H9 (cell line): ENCODE measurements around the gene USP37. TPM values are rescaled to one million over a fixed set of nuclear protein-coding genes. Genes with fewer than 3 reads are reported as not detected.

Experiments
- DNase-seq: peaks from one replicate; pipeline ENCODE4 v3.0.0-alpha.2; 2017
- H2AFZ ChIP-seq: one replicate; pipeline ENCODE4 v1.6.1; 2013; ENCODE audit warnings: mild to moderate bottlenecking, low read length, control low read depth, moderate library complexity
- H2AK5ac ChIP-seq: 2 replicates; pipeline ENCODE4 v1.6.1; 2013; ENCODE audit warnings: low read length, control low read depth, mixed read lengths; ENCODE audit not compliant: insufficient read length
- H2BK120ac ChIP-seq: one replicate; pipeline ENCODE4 v1.6.1; 2013; ENCODE audit warnings: low read depth, mild to moderate bottlenecking, low read length, control low read depth, inconsistent platforms; ENCODE audit not compliant: poor library complexity, severe bottlenecking
- H2BK12ac ChIP-seq: 2 replicates; pipeline ENCODE4 v1.6.1; 2013; ENCODE audit warnings: low read length, control low read depth, mixed read lengths, low read depth; ENCODE audit not compliant: insufficient read length
- H2BK15ac ChIP-seq: 2 replicates; pipeline ENCODE4 v1.6.1; 2013; ENCODE audit warnings: low read depth, low read length, control low read depth
- H2BK20ac ChIP-seq: one replicate; pipeline ENCODE4 v1.6.1; 2013; ENCODE audit warnings: low read depth, mild to moderate bottlenecking, low read length, control low read depth, inconsistent platforms; ENCODE audit not compliant: poor library complexity, severe bottlenecking
- H2BK5ac ChIP-seq: 2 replicates; pipeline ENCODE4 v1.6.1; 2013; ENCODE audit warnings: low read length, control low read depth, mixed read lengths; ENCODE audit not compliant: insufficient read length
- H3K14ac ChIP-seq: 2 replicates; pipeline ENCODE4 v1.6.1; 2013; ENCODE audit warnings: low read length, control low read depth; ENCODE audit not compliant: insufficient read depth
- H3K18ac ChIP-seq: 2 replicates; pipeline ENCODE4 v1.6.1; 2013; ENCODE audit warnings: low read depth, mild to moderate bottlenecking, mixed read lengths, low read length, control low read depth; ENCODE audit not compliant: insufficient read length
- H3K23ac ChIP-seq: 2 replicates; pipeline ENCODE4 v1.6.1; 2013; ENCODE audit warnings: low read length, control low read depth, mixed read lengths, low read depth; ENCODE audit not compliant: insufficient read length
- H3K23me2 ChIP-seq: 2 replicates; pipeline ENCODE4 v1.6.1; 2013; ENCODE audit warnings: low read depth, mild to moderate bottlenecking, mixed read lengths, low read length, control low read depth; ENCODE audit not compliant: insufficient read length, poor library complexity, severe bottlenecking
- H3K27ac ChIP-seq: 2 replicates; pipeline ENCODE4 v1.5.1; 2013; ENCODE audit warnings: low read length, control low read depth, mixed read lengths, low read depth; ENCODE audit not compliant: insufficient read length
- H3K27me3 ChIP-seq: 2 replicates; pipeline ENCODE4 v1.6.1; 2013; ENCODE audit warnings: low read length, control low read depth, inconsistent platforms; ENCODE audit not compliant: insufficient read depth
- H3K4ac ChIP-seq: 2 replicates; pipeline ENCODE4 v1.6.1; 2013; ENCODE audit warnings: low read depth, mild to moderate bottlenecking, control low read depth, inconsistent platforms, low read length, moderate library complexity
- H3K4me1 ChIP-seq: 2 replicates; pipeline ENCODE4 v1.6.1; 2013; ENCODE audit warnings: low read length, control low read depth, inconsistent platforms; ENCODE audit not compliant: insufficient read depth
- H3K4me2 ChIP-seq: 2 replicates; pipeline ENCODE4 v1.6.1; 2013; ENCODE audit warnings: low read length, control low read depth, mixed read lengths; ENCODE audit not compliant: insufficient read length, insufficient read depth
- H3K56ac ChIP-seq: 2 replicates; pipeline ENCODE4 v1.6.1; 2013; ENCODE audit warnings: low read depth, mild to moderate bottlenecking, mixed read lengths, low read length, control low read depth; ENCODE audit not compliant: insufficient read length
- H3K79me1 ChIP-seq: 2 replicates; pipeline ENCODE4 v1.6.1; 2013; ENCODE audit warnings: low read depth, mild to moderate bottlenecking, moderate library complexity, low read length, control low read depth, inconsistent platforms; ENCODE audit not compliant: insufficient read depth, poor library complexity, severe bottlenecking
- H3K79me2 ChIP-seq: 2 replicates; pipeline ENCODE4 v1.6.1; 2013; ENCODE audit warnings: low read length, control low read depth, inconsistent platforms; ENCODE audit not compliant: insufficient read depth
- H3K9ac ChIP-seq: 2 replicates; pipeline ENCODE4 v1.6.1; 2013; ENCODE audit warnings: low read length, control low read depth, mixed read lengths; ENCODE audit not compliant: insufficient read length; ENCODE audit errors: extremely low read depth
- H3K9me3 ChIP-seq: one replicate; pipeline ENCODE4 v1.6.1; 2013; ENCODE audit warnings: low read depth, low read length, inconsistent platforms; ENCODE audit not compliant: control insufficient read depth
- H3T11ph ChIP-seq: one replicate; pipeline ENCODE4 v1.6.1; 2013; ENCODE audit warnings: mild to moderate bottlenecking, low read length, control low read depth, inconsistent platforms
- H4K20me1 ChIP-seq: one replicate; pipeline ENCODE4 v1.6.1; 2013; ENCODE audit not compliant: control insufficient read depth, insufficient read length, insufficient read depth
- H4K5ac ChIP-seq: 2 replicates; pipeline ENCODE4 v1.6.1; 2013; ENCODE audit warnings: low read depth, mild to moderate bottlenecking, mixed read lengths, low read length, control low read depth; ENCODE audit not compliant: insufficient read length
- H4K8ac ChIP-seq: replicated peaks from 2 replicates; pipeline ENCODE4 v1.6.1; 2013; ENCODE audit warnings: low read length, control low read depth, mixed read lengths, low read depth; ENCODE audit not compliant: insufficient read length
- H4K91ac ChIP-seq: 2 replicates; pipeline ENCODE4 v1.6.1; 2013; ENCODE audit warnings: low read depth, mild to moderate bottlenecking, moderate library complexity, mixed read lengths, low read length, control low read depth; ENCODE audit not compliant: insufficient read length
- H3K27ac Mint-ChIP-seq, 3 experiments: 2 replicates in 2 of 3; 3 replicates in 1 of 3; pipeline ENCODE4 v1.8.0; 2020 to 2021; ENCODE audit warnings: mixed read lengths in 3 of 3, mild to moderate bottlenecking in 1 of 3, moderate library complexity in 1 of 3
- H3K27me3 Mint-ChIP-seq: 2 replicates; pipeline ENCODE4 v1.8.0; 2021; ENCODE audit warnings: low read depth, mild to moderate bottlenecking, moderate library complexity, mixed read lengths
- H3K36me3 Mint-ChIP-seq, 3 experiments: 2 replicates in 2 of 3; 3 replicates in 1 of 3; pipeline ENCODE4 v1.8.0; 2020 to 2021; ENCODE audit warnings: low read depth in 3 of 3, mixed read lengths in 3 of 3; ENCODE audit not compliant: insufficient read depth in 1 of 3
- H3K4me1 Mint-ChIP-seq, 2 experiments: 2 replicates each; pipeline ENCODE4 v1.8.0; 2020; ENCODE audit warnings: mixed read lengths in 2 of 2
- H3K4me3 Mint-ChIP-seq, 2 experiments: 2 replicates in 1 of 2; 3 replicates in 1 of 2; pipeline ENCODE4 v1.8.0; 2020 to 2021; ENCODE audit warnings: mild to moderate bottlenecking in 2 of 2, mixed read lengths in 2 of 2, moderate library complexity in 1 of 2
- H3K9me3 Mint-ChIP-seq, 2 experiments: 2 replicates in 1 of 2; 3 replicates in 1 of 2; pipeline ENCODE4 v1.8.0; 2020; ENCODE audit warnings: mild to moderate bottlenecking in 2 of 2, mixed read lengths in 2 of 2, moderate library complexity in 1 of 2
- CTCF ChIP-seq: fragments of 200-600 bp; sonication (generic); conservative IDR thresholded peaks from 3 replicates; pipeline ENCODE4 v1.8.0; 2021; ENCODE audit warnings: antibody characterized with exemption, mild to moderate bottlenecking
- WGBS: extraction: QIAGEN DNeasy Blood & Tissue Kit; methylation state at CpG from one replicate; pipeline ENCODE4 v1.1.7; 2013; ENCODE audit warnings: missing lambda C conversion rate, low lambda C conversion rate, mixed read lengths; ENCODE audit not compliant: insufficient read length; ENCODE audit errors: extremely low coverage; 5-methylcytosine and 5-hydroxymethylcytosine counted together
- total RNA-seq: library from RNA; stranded (reverse); gene quantifications from 2 replicates; pipeline ENCODE4 v1.2.1, GENCODE V29; 2021

The USP37 gene
- total RNA-seq, 1 experiment from 2014 or later, result 34.9 TPM

- H3K18ac ChIP-seq, result no peak overlapping the region
- H3K27me3 ChIP-seq, result no peaks in the 10 kb centered on the region
- peaks cover 19% of the 10 kb centered on the region for H3K23me2 ChIP-seq
- H2BK120ac ChIP-seq, result no peak overlapping the region
- H4K20me1 ChIP-seq, result no peaks in the 10 kb centered on the region
- no peak overlapping the region for H2BK12ac ChIP-seq
- no peak overlapping the region for H4K5ac ChIP-seq
- H4K8ac ChIP-seq, result no peak overlapping the region
- no peak overlapping the region for H2BK5ac ChIP-seq
- H3K27ac ChIP-seq, result no peak overlapping the region
- no peak for TF ChIP-seq CTCF
- no peak for DNase-seq
- H3K23ac ChIP-seq, result no peak overlapping the region
- no peak overlapping the region for H2AK5ac ChIP-seq
- no peaks in the 10 kb centered on the region for H3K79me2 ChIP-seq
- no peak overlapping the region for H2AFZ ChIP-seq
- no peaks in the 10 kb centered on the region for H3K9me3 ChIP-seq
- no peak overlapping the region for H3K56ac ChIP-seq
- H3K14ac ChIP-seq, result no peak overlapping the region; the same call in 1 of the 2 replicates
- no peak overlapping the region for H3K4me2 ChIP-seq
- no peak overlapping the region for H4K91ac ChIP-seq
- no peaks in the 10 kb centered on the region for H3K9me3 Mint-ChIP-seq
- no peak overlapping the region for H2BK20ac ChIP-seq
- H3K4ac ChIP-seq, result no peak overlapping the region
- H3T11ph ChIP-seq, result no peak overlapping the region
- no peak overlapping the region; a peak in 1 of 5 replicates for H3K4me3 Mint-ChIP-seq
- H3K79me1 ChIP-seq, result no peaks in the 10 kb centered on the region
- no peak overlapping the region for H3K9ac ChIP-seq
- WGBS, result no CpG with 5 or more reads among the region's 16 CpGs
- 0 out of 7 replicates have a peak overlapping the region, but pooled peaks of 1 of the 3 experiments have one; percentile 66 for H3K27ac Mint-ChIP-seq
- H3K4me1 Mint-ChIP-seq, result peaks cover 19 to 26% of the 10 kb centered on the region in 2 experiments
- H3K4me1 ChIP-seq, result peaks cover 4% of the 10 kb centered on the region; the same call in 1 of the 2 replicates
- peaks cover 4 to 25% (median 22%) of the 10 kb centered on the region in 3 experiments; a peak in 6 of 7 replicates for H3K36me3 Mint-ChIP-seq
- H3K27me3 Mint-ChIP-seq, result no peaks in the 10 kb centered on the region
- H2BK15ac ChIP-seq, result no peak overlapping the region
Measured at GRCh38 chr2:218404351-218405085, 163.6 kb downstream of the USP37 start.
